ENCODE measurements around the gene CFB.
"Not testable (repeated sequence)": the region's sequence is repeated elsewhere in the genome, so short reads cannot be mapped to it uniquely, and the experiment has no call there.

The CFB gene

DNA sequence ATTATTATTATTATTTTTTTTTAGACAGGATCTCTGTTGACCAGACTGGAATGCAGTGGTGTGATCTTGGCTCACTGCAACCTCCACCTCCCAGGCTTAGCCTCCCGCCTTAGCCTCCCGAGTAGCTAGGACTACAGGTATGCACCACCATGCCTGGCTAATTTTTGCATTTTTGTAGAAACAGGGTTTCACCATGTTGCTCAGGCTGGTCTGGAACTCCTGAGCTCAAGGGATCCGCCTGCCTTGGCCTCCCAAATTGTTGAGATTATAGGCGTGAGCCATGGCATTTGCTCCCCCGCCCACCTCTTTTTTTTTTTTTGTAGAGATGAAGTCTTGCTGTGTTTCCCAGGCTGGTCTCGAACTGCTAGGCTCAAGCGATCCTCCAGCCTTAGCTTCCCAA lies 36.6 kb upstream of the CFB start:
- not testable (repeated sequence) for H3K4me3 ChIP-seq (ENCODE audit: low read length); DNase-seq (ENCODE audit: low read depth, low spot score)

DNA sequence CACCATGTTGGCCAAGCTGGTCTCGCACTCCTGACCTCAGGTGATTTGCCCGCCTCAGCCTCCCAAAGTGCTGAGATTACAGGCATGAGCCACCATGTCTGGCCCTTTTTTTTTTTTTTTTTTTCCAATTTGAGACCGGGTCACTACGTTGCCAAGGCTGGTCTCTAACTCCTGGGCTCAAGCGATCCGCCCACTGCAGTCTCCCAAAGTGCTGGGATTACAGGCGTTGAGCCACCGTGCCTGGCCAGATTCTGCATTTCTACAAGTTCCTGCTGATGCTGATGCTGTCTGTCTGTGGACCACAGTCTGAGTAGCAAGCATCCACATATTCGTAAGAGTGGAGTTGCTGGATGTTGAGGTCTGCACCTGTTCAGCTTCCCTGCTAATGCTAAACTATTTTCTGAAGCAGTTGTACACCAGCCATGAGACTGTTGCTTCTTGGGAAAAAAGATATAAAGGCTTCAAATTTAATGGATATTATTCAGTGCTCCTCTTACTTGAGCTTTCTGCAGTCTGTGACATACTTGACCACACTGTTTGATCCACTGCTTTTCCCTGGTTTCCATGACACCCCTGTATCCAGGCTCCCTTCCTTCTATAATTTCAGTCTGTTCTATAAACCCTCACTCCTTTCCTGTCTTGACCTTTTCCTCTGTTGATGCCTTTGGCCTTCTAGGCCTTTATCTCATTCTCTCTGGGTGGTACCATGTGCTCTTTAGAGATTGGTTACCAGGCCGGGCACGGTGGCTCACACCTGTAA lies 33.9 kb upstream of the CFB start:
- H3K4me3 ChIP-seq (ENCODE audit: low read length): no peak overlapping the region
- DNase-seq (ENCODE audit: low read depth, low spot score): no peak

DNA sequence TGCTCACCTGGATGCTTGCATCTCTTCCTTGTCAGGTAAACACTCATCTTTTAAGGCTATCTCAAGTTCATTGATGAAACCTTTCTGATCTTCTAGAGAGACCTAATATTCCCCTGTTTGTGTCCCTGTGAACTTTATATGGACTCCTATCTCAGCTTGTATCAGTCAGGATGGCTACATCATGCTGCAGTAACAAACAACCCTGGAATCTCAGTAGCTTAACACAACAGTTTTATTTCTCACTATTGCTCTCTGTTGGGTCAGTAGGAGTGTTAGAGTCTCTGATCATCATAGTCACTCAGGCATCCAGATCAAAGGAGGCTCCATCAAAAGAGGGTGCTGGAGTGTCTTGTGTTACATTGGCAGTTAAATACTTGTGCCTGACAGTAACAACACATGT lies 30.5 kb upstream of the CFB start:
- no peak for DNase-seq (ENCODE audit: low read depth, low spot score)
- H3K4me3 ChIP-seq (ENCODE audit: low read length): no peak overlapping the region

DNA sequence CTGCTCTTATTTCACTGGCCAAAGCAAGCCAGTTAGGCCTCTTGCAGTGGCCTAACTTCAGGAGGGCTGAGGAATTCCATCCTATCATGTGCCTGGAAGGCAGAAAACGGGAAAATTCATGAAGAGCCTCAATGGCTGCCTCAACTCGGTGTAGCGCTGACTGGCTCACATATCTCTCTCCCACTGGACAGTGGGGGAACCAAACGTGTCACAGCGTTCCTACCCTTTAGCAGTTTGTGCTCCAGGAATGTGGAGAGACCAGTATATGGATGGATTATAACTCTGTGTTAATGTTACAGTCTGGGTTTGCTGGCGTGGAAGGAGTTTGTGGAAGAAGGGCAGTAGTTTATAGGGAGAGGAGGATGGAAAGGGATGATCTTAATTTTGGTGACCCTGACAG lies 30.1 kb upstream of the CFB start:
- no peak for DNase-seq (ENCODE audit: low read depth, low spot score)
- H3K4me3 ChIP-seq (ENCODE audit: low read length): no peak overlapping the region

- no peak for DNase-seq (ENCODE audit: low read depth, low spot score)
- H3K4me3 ChIP-seq (ENCODE audit: low read length): no peak overlapping the region
Measured at GRCh38 chr6:31918069-31918720, 27.7 kb upstream of the CFB start.

GRCh38 chr6:31919624-31920303 lies 26.1 kb upstream of the CFB start:
- H3K4me3 ChIP-seq (ENCODE audit: low read length): no peak overlapping the region
- no peak for DNase-seq (ENCODE audit: low read depth, low spot score)

GRCh38 chr6:31920811-31921210 lies 25.1 kb upstream of the CFB start:
- no peak overlapping the region for H3K4me3 ChIP-seq (ENCODE audit: low read length)
- DNase-seq (ENCODE audit: low read depth, low spot score): no peak

GRCh38 chr6:31922942-31923341 lies 23.0 kb upstream of the CFB start:
- DNase-seq (ENCODE audit: low read depth, low spot score): no peak
- H3K4me3 ChIP-seq (ENCODE audit: low read length): no peak overlapping the region

DNA sequence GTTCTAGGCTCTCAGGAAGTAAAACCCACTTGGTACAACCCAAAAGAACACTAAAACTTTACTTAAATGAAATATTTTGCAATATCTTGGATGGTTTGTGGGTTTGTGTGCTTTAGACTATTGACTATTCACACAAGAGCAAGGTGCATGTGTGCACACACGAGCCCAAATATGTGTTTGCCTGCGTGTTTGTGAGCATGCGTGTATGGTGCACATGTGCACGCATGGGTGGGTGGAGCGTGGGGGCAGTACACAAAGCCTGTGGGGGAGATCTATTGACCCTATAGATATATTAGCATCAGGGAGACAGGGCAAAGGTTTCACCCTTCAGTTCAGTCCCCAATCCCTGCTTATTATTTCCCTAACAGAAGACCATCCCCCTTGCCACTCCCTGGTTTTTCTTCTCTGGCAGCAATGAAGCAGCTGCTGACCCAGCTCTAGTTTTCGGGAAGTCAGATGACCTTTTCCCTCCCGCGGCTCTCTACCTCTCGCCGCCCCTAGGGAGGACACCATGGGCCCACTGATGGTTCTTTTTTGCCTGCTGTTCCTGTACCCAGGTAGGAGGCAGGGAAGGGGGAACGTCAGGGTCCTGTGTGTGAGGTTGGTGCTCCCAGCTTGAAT lies 18.5 kb upstream of the CFB start, which contains the start of gene C2:
C2 (plus strand) TSS at position 476 of the 621 bp plus-strand sequence; CDS start at position 512, 36 bp downstream.
- DNase-seq (ENCODE audit: low read depth, low spot score): no peak
- no peak within 1 kb of the TSS for H3K4me3 ChIP-seq (ENCODE audit: low read length)

DNA sequence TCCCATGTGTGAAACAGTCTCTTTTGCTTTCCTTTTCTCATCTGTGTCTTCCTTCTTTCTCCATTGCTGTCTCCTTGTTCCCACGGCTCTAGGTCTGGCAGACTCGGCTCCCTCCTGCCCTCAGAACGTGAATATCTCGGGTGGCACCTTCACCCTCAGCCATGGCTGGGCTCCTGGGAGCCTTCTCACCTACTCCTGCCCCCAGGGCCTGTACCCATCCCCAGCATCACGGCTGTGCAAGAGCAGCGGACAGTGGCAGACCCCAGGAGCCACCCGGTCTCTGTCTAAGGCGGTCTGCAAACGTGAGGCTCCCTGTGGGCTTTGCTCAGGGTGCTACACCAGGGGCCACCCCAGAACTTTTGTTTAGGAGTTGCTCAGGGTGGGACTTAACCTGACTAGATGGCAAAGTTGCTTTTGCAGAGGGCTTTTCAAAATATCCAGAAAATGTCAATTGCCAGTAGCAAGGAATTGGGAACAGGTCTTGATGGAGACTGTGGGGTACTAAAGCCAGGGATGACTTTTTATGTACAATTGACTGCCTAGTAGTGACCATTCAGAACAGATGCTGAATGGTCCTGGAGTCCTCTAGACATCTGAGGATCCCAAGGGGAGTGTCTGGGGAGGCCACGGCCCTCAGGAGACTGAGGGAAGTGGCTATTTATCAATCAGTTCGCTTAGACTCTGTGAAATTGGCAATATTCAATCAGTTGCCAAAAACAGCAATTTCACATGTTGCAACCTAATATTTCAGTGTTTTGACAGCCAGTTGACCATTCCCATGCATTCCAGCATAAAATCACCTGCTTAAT lies 17.8 kb upstream of the CFB start:
- no peak for DNase-seq (ENCODE audit: low read depth, low spot score)
- H3K4me3 ChIP-seq (ENCODE audit: low read length): no peak overlapping the region

- H3K4me3 ChIP-seq (ENCODE audit: low read length): no peak overlapping the region
- DNase-seq (ENCODE audit: low read depth, low spot score): no peak
Measured at GRCh38 chr6:31928672-31928939, 17.3 kb upstream of the CFB start.

DNA sequence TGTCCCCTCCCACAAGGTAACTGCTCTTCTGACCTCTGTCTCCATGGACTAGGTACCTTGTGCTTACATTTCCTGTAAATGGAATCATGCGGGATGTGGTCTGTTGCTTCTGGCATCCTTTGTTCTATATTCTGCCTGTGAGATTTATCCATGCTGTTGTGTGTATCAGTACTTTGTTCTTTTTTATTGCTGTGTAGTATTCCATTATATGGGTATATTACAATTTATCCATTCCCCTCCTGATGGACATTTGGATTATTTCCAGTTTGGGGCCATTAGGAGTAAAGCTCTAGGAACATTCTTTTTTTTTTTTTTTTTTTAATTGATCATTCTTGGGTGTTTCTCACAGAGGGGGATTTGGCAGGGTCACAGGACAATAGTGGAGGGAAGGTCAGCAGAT lies 14.9 kb upstream of the CFB start:
- no peak for DNase-seq (ENCODE audit: low read depth, low spot score)
- H3K4me3 ChIP-seq (ENCODE audit: low read length): no peak overlapping the region

- DNase-seq (ENCODE audit: low read depth, low spot score); H3K4me3 ChIP-seq (ENCODE audit: low read length): not testable (repeated sequence)
Measured at GRCh38 chr6:31932137-31932536, 13.8 kb upstream of the CFB start.

DNA sequence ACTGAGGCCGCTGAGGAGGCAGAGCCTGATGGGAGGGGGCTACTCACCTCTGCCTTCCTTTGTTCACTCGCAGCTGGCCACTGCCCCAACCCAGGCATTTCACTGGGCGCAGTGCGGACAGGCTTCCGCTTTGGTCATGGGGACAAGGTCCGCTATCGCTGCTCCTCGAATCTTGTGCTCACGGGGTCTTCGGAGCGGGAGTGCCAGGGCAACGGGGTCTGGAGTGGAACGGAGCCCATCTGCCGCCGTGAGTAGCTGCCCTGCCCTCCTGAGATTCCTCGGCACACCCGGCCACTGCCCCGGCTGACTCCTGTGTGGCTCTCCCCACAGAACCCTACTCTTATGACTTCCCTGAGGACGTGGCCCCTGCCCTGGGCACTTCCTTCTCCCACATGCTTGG lies 12.4 kb upstream of the CFB start:
- no peak overlapping the region for H3K4me3 ChIP-seq (ENCODE audit: low read length)
- DNase-seq (ENCODE audit: low read depth, low spot score): no peak

GRCh38 chr6:31935021-31935420 lies 10.9 kb upstream of the CFB start:
- H3K4me3 ChIP-seq (ENCODE audit: low read length): no peak overlapping the region
- DNase-seq (ENCODE audit: low read depth, low spot score): no peak

DNA sequence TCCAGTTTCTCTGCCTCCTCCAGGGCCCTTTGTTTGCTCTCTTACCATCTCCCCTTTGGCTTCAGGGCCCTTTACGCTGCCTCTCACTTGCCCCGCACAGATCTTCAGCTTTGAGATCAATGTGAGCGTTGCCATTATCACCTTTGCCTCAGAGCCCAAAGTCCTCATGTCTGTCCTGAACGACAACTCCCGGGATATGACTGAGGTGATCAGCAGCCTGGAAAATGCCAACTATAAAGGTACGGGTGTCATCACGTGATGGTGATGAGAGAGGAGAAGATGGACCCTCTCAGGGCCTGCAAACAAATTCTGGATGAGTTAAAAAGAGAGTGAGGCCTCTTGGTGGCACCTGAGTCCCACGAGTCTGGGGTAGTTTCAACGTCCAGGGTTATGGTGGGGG lies 10.1 kb upstream of the CFB start:
- no peak for DNase-seq (ENCODE audit: low read depth, low spot score)
- no peak overlapping the region for H3K4me3 ChIP-seq (ENCODE audit: low read length)

- no peak overlapping the region for H3K4me3 ChIP-seq (ENCODE audit: low read length)
- no peak for DNase-seq (ENCODE audit: low read depth, low spot score)
Measured at GRCh38 chr6:31940256-31940664, 5.6 kb upstream of the CFB start.

- DNase-seq (ENCODE audit: low read depth, low spot score): no peak
Measured at GRCh38 chr6:31943742-31944141, 2.2 kb upstream of the CFB start.

GRCh38 chr6:31945154-31945506 lies 765 bp upstream of the CFB start:
- H3K4me3 ChIP-seq (ENCODE audit: low read length): no peak overlapping the region

More at GRCh38 chr6:31943742-31944141, 2.2 kb upstream of the CFB start:
- H3K4me3 ChIP-seq (ENCODE audit: low read length): no peak overlapping the region

More at GRCh38 chr6:31945154-31945506, 765 bp upstream of the CFB start:
- DNase-seq (ENCODE audit: low read depth, low spot score): no peak
